SH-SY5Y (cell line): Measurements from ENCODE around the gene INSR.

Source experiments
- GATA2 ChIP-seq: IDR thresholded peaks from 2 replicates; pipeline ENCODE4 v1.6.1; 2011; ENCODE audit warnings: mild to moderate bottlenecking, low read depth, low read length
- GATA3 ChIP-seq: IDR thresholded peaks from 2 replicates; pipeline ENCODE4 v1.6.1; 2011; ENCODE audit warnings: low read depth, mild to moderate bottlenecking, low read length, moderate library complexity

DNA sequence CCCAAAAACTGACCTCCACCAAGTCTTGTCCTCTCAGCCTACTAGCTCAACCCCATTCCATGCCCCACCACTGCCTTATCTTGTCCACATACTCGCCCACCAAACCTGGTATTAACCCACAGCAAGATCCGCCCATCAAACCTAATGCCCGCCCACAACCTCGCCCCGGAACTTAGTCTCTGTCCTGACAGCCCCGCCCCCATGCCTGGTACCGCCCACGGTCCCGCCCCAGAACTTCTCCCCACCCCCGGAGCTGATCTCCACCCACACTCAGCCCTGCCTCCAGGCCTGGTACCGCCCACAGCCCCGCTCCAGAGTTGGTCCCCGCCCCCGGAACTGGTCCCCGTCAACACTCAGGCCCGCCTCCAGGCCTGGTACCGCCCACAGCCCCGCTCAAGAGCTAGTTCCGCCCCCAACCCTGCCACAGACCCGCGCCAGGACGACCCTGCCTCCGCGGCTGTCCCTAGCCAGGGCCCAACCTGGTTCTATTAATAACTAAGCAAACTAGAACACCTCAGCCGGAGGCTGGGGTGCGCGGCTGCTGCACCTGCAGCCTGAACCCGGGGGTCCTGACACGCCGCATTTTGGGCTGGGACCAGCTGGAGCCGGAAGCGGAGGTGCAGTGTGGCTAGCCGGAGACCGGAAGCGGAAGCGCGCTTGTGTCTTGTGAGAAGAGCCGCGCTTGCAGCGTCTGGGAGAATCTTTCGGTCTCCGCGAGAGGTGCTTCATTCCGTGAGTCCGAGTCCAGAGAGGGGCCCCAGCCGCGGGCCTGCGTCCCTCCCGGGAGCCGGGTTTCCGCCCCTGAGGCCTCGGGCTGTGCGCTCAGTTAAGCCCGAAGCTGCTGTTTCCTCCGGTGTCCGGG lies 224.9 kb downstream of the INSR start, which contains the start of gene ZNF557:
- no peak for TF ChIP-seq GATA2
- no peak for TF ChIP-seq GATA3
